ENCODE data around the gene ESAM. TPM values are rescaled to one million over a fixed set of nuclear protein-coding genes. Genes with fewer than 3 reads are reported as not detected.

Gene ESAM
- polyA plus RNA-seq, 1 donor from 2014 or later, result 0.77 TPM

DNA sequence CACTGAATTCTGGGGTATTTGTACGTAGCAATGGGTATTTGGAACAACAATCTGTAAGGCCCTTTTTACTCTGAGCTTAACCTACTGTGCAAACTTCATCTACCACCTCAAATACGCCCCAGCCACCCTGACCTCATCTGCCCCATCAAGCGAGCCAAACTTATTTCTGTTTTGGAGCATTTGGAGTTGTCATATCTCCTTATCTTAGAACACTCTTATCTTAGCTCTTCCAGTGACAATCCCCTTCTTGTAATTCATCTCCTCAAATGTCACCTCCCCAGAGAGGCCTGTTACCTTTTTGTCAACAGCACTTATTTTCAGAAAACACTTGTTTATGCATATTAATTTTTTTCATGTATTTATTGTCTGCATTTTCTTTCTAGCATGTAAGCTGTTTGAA is 42.8 kb upstream of the ESAM start:
- no peak overlapping the region for H3K4me3 ChIP-seq (ENCODE audit: low read length)
- no peak overlapping the region for H3K4me2 ChIP-seq (ENCODE audit: low read length)
- H3F3A ChIP-seq (ENCODE audit: insufficient read depth, low read length, poor library complexity, severe bottlenecking), result no peaks in the 10 kb centered on the region
- no peak overlapping the region for H2AFZ ChIP-seq (ENCODE audit: low read depth, low read length)
- no peaks in the 10 kb centered on the region for H3K79me2 ChIP-seq (replicated peaks; ENCODE audit: insufficient read depth, low read length)
- H3K9me3 ChIP-seq (ENCODE audit: low read length), result no peaks in the 10 kb centered on the region
- H3K36me3 ChIP-seq (ENCODE audit: insufficient read depth, low read length), result no peaks in the 10 kb centered on the region
- H3K27me3 ChIP-seq (ENCODE audit: insufficient read depth, low read depth, low read length), result no peaks in the 10 kb centered on the region
- TF ChIP-seq EP300 (conservative IDR thresholded peaks at IDR 0.05; ENCODE audit: poor library complexity, severe bottlenecking) (no peak), MXI1 (conservative IDR thresholded peaks at IDR 0.05; ENCODE audit: poor library complexity, severe bottlenecking) (no peak), TAF1 (IDR thresholded peaks at IDR 0.05; ENCODE audit: low read depth) (no peak), REST (IDR thresholded peaks at IDR 0.05; ENCODE audit: borderline replicate concordance) (no peak), SMC3 (conservative IDR thresholded peaks at IDR 0.05; ENCODE audit: poor library complexity) (no peak), POLR2AphosphoS5 (IDR thresholded peaks at IDR 0.05) (no peak), RAD21 (conservative IDR thresholded peaks at IDR 0.05) (no peak), CTCF (IDR thresholded peaks at IDR 0.05; ENCODE audit: poor library complexity, severe bottlenecking) (no peak), EZH2 (IDR thresholded peaks at IDR 0.05; ENCODE audit: borderline replicate concordance, insufficient read depth, low read length, poor library complexity, severe bottlenecking) (no peak)
- no peak overlapping the region for H3K9ac ChIP-seq (ENCODE audit: low read length)
- no peaks in the 10 kb centered on the region for H3K9me2 ChIP-seq (ENCODE audit: insufficient read depth, low read length)
- H4K20me1 ChIP-seq (ENCODE audit: insufficient read depth), result no peaks in the 10 kb centered on the region
- H3K27ac ChIP-seq (ENCODE audit: low read length), result no peak overlapping the region

GRCh38 chr11:124801636-124802312 is 39.7 kb upstream of the ESAM start:
- Histone ChIP-seq H2AFZ (ENCODE audit: low read depth, low read length) (no peak overlapping the region), H4K20me1 (ENCODE audit: insufficient read depth) (no peaks in the 10 kb centered on the region), H3K9me3 (ENCODE audit: low read length) (no peaks in the 10 kb centered on the region), H3K9ac (ENCODE audit: low read length) (no peak overlapping the region), H3K4me2 (ENCODE audit: low read length) (no peak overlapping the region), H3K27me3 (ENCODE audit: insufficient read depth, low read depth, low read length) (no peaks in the 10 kb centered on the region), H3K27ac (ENCODE audit: low read length) (no peak overlapping the region), H3F3A (ENCODE audit: insufficient read depth, low read length, poor library complexity, severe bottlenecking) (peaks cover 4% of the 10 kb centered on the region), H3K79me2 (replicated peaks; ENCODE audit: insufficient read depth, low read length) (peaks cover 26% of the 10 kb centered on the region), H3K9me2 (ENCODE audit: insufficient read depth, low read length) (no peaks in the 10 kb centered on the region), H3K36me3 (ENCODE audit: insufficient read depth, low read length) (no peaks in the 10 kb centered on the region), H3K4me3 (ENCODE audit: low read length) (peak overlapping the region; percentile 91)
- TF ChIP-seq POLR2AphosphoS5 (IDR thresholded peaks at IDR 0.05) (no peak), SMC3 (conservative IDR thresholded peaks at IDR 0.05; ENCODE audit: poor library complexity) (no peak), EZH2 (IDR thresholded peaks at IDR 0.05; ENCODE audit: borderline replicate concordance, insufficient read depth, low read length, poor library complexity, severe bottlenecking) (no peak), REST (IDR thresholded peaks at IDR 0.05; ENCODE audit: borderline replicate concordance) (no peak), EP300 (conservative IDR thresholded peaks at IDR 0.05; ENCODE audit: poor library complexity, severe bottlenecking) (no peak)
